B cell (primary cell): ENCODE data around the gene KNG1. TPM values are rescaled to one million over a fixed set of nuclear protein-coding genes. Genes with fewer than 3 reads are reported as not detected.
"Not testable (repeated sequence)": the region's sequence is repeated elsewhere in the genome, so short reads cannot be mapped to it uniquely, and the experiment has no call there.

Source experiments
- ATAC-seq: fragments of 200-7000 bp; cut with Tn5 transposase; one replicate; pipeline ENCODE4 v1.10.0; 2021; ENCODE audit warnings: low read depth, mild to moderate bottlenecking, moderate number of reproducible peaks, moderate library complexity
- CTCF ChIA-PET: fragments of 350-600 bp; sonication (Branson Sonifier 250); formaldehyde crosslinking; loops from one replicate; lab custom pipeline; 2021; ENCODE audit warnings: antibody characterized with exemption, inconsistent platforms; lab: Charles Lee
- POLR2A ChIA-PET: fragments of 350-600 bp; sonication (Branson Sonifier 250); formaldehyde crosslinking; loops from one replicate; lab custom pipeline; 2021; ENCODE audit warnings: antibody characterized with exemption; lab: Charles Lee
- DNase-seq: peaks from one replicate; pipeline ENCODE4 v3.0.0; 2013
- H2AFZ ChIP-seq: 2 replicates; pipeline ENCODE4 v1.6.1; 2012; ENCODE audit warnings: mild to moderate bottlenecking, low read depth, low read length; ENCODE audit not compliant: insufficient read depth, poor library complexity, severe bottlenecking
- H3K27ac ChIP-seq, 2 donors: 1 replicate in 1 of 2; 2 replicates in 1 of 2; pipeline ENCODE4 v1.5.1; 2012 to 2013; ENCODE audit warnings: low read length in 2 of 2, mild to moderate bottlenecking in 2 of 2, moderate library complexity in 1 of 2
- H3K27me3 ChIP-seq, 4 experiments: fragments of 200-600 bp in 1 of 4; sonication (generic) in 1 of 4; replicated peaks in 1 of 4; 1 replicate in 2 of 4; 2 replicates in 2 of 4; pipeline versions ENCODE4 v1.6.1 to v1.7.0; 2013 to 2016; ENCODE audit warnings: low read length in 3 of 4, mild to moderate bottlenecking in 2 of 4, mixed read lengths in 1 of 4, moderate library complexity in 1 of 4; ENCODE audit not compliant: insufficient read depth in 4 of 4, control insufficient read depth in 3 of 4; ENCODE audit errors: control extremely low read depth in 1 of 4
- H3K36me3 ChIP-seq, 2 experiments: replicated peaks in 1 of 2; 1 replicate in 1 of 2; 2 replicates in 1 of 2; pipeline versions ENCODE4 v1.6.1 to v1.7.1; 2013; ENCODE audit warnings: low read length in 1 of 2; ENCODE audit not compliant: insufficient read depth in 2 of 2, control insufficient read depth in 1 of 2; ENCODE audit errors: control extremely low read depth in 1 of 2, extremely low read depth in 1 of 2
- H3K4me1 ChIP-seq, 2 donors: fragments of 200-600 bp in 1 of 2; sonication (generic) in 1 of 2; 1 replicate in 1 of 2; 2 replicates in 1 of 2; pipeline versions ENCODE4 v1.5.1 to v1.6.1; 2013 to 2017; ENCODE audit warnings: low read length in 2 of 2; ENCODE audit not compliant: control insufficient read depth in 2 of 2, insufficient read depth in 2 of 2
- H3K4me2 ChIP-seq: replicated peaks from 2 replicates; pipeline ENCODE3; 2012; ENCODE audit warnings: mild to moderate bottlenecking, low read depth, low read length; ENCODE audit not compliant: poor library complexity, severe bottlenecking
- H3K4me3 ChIP-seq, 5 experiments: fragments of 200-600 bp in 1 of 5; sonication (generic) in 1 of 5; 1 replicate in 3 of 5; 2 replicates in 2 of 5; pipeline versions ENCODE4 v1.5.1 to v1.7.0; 2011 to 2016; ENCODE audit warnings: low read length in 4 of 5, mild to moderate bottlenecking in 4 of 5, low read depth in 2 of 5, control low read depth in 1 of 5, moderate library complexity in 1 of 5; ENCODE audit not compliant: insufficient read depth in 1 of 5; ENCODE audit errors: control extremely low read depth in 1 of 5, extremely low read depth in 1 of 5
- H3K79me2 ChIP-seq: fragments of 200-600 bp; sonication (generic); one replicate; pipeline ENCODE4 v1.6.0; 2016; ENCODE audit warnings: low read length; ENCODE audit not compliant: control insufficient read depth, insufficient read depth
- H3K9ac ChIP-seq: fragments of 200-600 bp; sonication (generic); 2 replicates; pipeline ENCODE4 v1.6.1; 2017; ENCODE audit warnings: mild to moderate bottlenecking, low read length, moderate library complexity
- H3K9me3 ChIP-seq, 3 donors: one replicate each; pipeline versions ENCODE4 v1.6.1 to v1.7.1; 2013; ENCODE audit warnings: low read length in 2 of 3; ENCODE audit not compliant: control insufficient read depth in 2 of 3, insufficient read depth in 1 of 3; ENCODE audit errors: control extremely low read depth in 1 of 3
- H4K20me1 ChIP-seq: 2 replicates; pipeline ENCODE4 v1.6.0; 2012; ENCODE audit warnings: mild to moderate bottlenecking, low read length; ENCODE audit not compliant: insufficient read depth, control insufficient read depth, poor library complexity, severe bottlenecking
- H3K27ac Mint-ChIP-seq: one replicate; pipeline ENCODE4 v1.8.0; 2021; ENCODE audit warnings: mixed read lengths
- H3K27me3 Mint-ChIP-seq: one replicate; pipeline ENCODE4 v1.8.0; 2021; ENCODE audit warnings: mixed read lengths
- H3K4me1 Mint-ChIP-seq: one replicate; pipeline ENCODE4 v1.8.0; 2021; ENCODE audit warnings: mixed read lengths
- H3K4me3 Mint-ChIP-seq: one replicate; pipeline ENCODE4 v1.8.0; 2021; ENCODE audit warnings: mixed read lengths
- H3K9me3 Mint-ChIP-seq: one replicate; pipeline ENCODE4 v1.8.0; 2022; ENCODE audit warnings: mixed read lengths; ENCODE audit not compliant: insufficient read depth
- EZH2 ChIP-seq: IDR thresholded peaks from 2 replicates; pipeline ENCODE4 v1.6.1; 2012; ENCODE audit warnings: borderline replicate concordance, low read depth, mild to moderate bottlenecking, moderate library complexity, low read length; ENCODE audit not compliant: insufficient read depth, poor library complexity, severe bottlenecking
- WGBS: methylation state at CpG from one replicate; pipeline ENCODE4 v1.1.5; 2013; ENCODE audit warnings: missing lambda C conversion rate; ENCODE audit not compliant: insufficient coverage; 5-methylcytosine and 5-hydroxymethylcytosine counted together
- intact Hi-C: fragments of 100-400 bp; cut with micrococcal nuclease; formaldehyde crosslinking; loops from one replicate; pipeline ENCODE4 v1.10.0; 2022
- polyA plus RNA-seq: library from polyadenylated mRNA; depleted of rRNA; stranded (reverse); fragments of >200 nt; gene quantifications from 2 replicates; pipeline ENCODE4 v1.2.3, GENCODE V29; 2012
- total RNA-seq, 2 donors: library from RNA; stranded (reverse); fragments of 120-200 nt in 1 of 2; gene quantifications; 1 replicate in 1 of 2; 2 replicates in 1 of 2; pipeline versions ENCODE4 v1.2.3 to v1.2.4, GENCODE V29; 2013 to 2022
- TF ChIP-seq, protein P1 (sequence below): fragments of 200-600 bp; IDR thresholded peaks from one replicate; pipeline ENCODE4 v1.8.0; 2022; ENCODE audit warnings: antibody characterized with exemption, mild to moderate bottlenecking

The KNG1 gene
- total and polyA plus RNA-seq, 2 donors (not counting 1 experiment from before 2014, with no cell fraction given): not detected

DNA sequence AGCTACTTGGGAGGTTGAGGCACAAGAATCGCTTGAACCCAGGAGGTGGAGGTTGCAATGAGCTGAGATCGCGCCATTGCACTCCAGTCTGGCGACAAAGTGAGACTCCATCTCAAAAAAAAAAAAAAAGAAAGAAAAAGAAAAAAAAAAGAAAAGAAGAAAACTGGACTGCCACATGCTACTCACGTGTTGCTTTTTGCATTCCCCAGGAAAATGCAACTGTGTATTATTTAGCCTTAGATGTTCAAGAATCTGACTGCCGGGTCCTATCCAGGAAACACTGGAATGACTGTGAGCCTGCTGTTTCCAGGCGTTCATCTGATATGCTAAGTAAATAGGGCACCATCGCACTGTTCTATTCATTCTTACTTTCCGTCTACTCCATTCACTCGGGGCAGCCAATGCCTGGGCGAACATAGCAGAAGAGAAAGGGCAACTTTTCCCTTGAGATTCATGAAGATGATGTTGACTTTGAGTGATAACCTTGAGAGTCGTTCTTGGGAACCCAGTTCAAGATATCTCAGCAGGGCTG, 30.0 kb upstream of the KNG1 start:
- intact Hi-C loops: no loop called here
- POLR2A ChIA-PET: no interaction called here
- TF ChIP-seq, protein P1, sequence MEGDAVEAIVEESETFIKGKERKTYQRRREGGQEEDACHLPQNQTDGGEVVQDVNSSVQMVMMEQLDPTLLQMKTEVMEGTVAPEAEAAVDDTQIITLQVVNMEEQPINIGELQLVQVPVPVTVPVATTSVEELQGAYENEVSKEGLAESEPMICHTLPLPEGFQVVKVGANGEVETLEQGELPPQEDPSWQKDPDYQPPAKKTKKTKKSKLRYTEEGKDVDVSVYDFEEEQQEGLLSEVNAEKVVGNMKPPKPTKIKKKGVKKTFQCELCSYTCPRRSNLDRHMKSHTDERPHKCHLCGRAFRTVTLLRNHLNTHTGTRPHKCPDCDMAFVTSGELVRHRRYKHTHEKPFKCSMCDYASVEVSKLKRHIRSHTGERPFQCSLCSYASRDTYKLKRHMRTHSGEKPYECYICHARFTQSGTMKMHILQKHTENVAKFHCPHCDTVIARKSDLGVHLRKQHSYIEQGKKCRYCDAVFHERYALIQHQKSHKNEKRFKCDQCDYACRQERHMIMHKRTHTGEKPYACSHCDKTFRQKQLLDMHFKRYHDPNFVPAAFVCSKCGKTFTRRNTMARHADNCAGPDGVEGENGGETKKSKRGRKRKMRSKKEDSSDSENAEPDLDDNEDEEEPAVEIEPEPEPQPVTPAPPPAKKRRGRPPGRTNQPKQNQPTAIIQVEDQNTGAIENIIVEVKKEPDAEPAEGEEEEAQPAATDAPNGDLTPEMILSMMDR: no peak
- no peak for TF ChIP-seq EZH2
- no peak overlapping the region for H3K4me2 ChIP-seq
- H3K27ac ChIP-seq: no peak overlapping the region
- no peaks in the 10 kb centered on the region for H3K4me1 ChIP-seq
- peaks cover 2 to 10% (median 5%) of the 10 kb centered on the region in 3 donors for H3K9me3 ChIP-seq
- no peak overlapping the region for H2AFZ ChIP-seq
- DNase-seq: no peak
- Mint-ChIP-seq H3K27ac (no peak overlapping the region), H3K4me3 (no peak overlapping the region), H3K9me3 (peaks cover 5% of the 10 kb centered on the region), H3K4me1 (no peaks in the 10 kb centered on the region), H3K27me3 (peaks cover 53% of the 10 kb centered on the region)
- no peak overlapping the region for H3K4me3 ChIP-seq
- no peak overlapping the region for H3K9ac ChIP-seq
- peaks cover 0 to 28% (median 6%) of the 10 kb centered on the region in 4 experiments for H3K27me3 ChIP-seq
- CTCF ChIA-PET: no interaction called here
- 80% methylated on average over 4 of the region's 12 CpGs for WGBS
- H3K36me3 ChIP-seq: no peaks in the 10 kb centered on the region
- ATAC-seq: no peak
- H3K79me2 ChIP-seq: no peaks in the 10 kb centered on the region
- no peaks in the 10 kb centered on the region for H4K20me1 ChIP-seq

DNA sequence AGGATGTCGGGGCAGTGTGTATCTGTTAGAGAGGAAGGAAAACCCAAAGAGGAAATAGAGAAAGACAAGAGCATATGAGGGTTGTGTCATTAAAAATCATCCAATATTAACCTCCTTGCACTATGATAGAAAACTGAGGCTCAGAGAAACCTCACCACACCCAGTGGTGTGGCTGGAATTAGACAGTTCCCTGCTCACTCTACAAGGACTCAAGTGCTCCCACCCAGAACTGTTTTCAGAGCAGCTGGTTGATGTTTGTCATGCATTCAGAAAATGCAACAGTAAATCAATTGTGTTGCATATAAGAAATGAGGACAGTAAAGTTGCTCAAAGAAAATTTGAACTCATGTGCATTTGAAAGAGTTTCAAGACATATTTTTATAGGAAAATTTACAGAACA, 26.9 kb upstream of the KNG1 start:
- H3K9me3 ChIP-seq, H3K9me3 Mint-ChIP-seq, H3K79me2 ChIP-seq, POLR2A ChIA-PET, H3K36me3 ChIP-seq, H3K4me1 ChIP-seq, H3K4me2 ChIP-seq, H3K27ac Mint-ChIP-seq, H3K4me3 ChIP-seq, H3K27ac ChIP-seq, H4K20me1 ChIP-seq, H3K4me1 Mint-ChIP-seq, ATAC-seq, H3K4me3 Mint-ChIP-seq, H3K9ac ChIP-seq, DNase-seq, CTCF ChIA-PET, H2AFZ ChIP-seq, intact Hi-C loops: not testable (repeated sequence)
- H3K27me3 Mint-ChIP-seq: peaks cover 44% of the 10 kb centered on the region
- H3K27me3 ChIP-seq: peaks cover 0 to 16% (median 2%) of the 10 kb centered on the region in 4 experiments
- WGBS: no CpG with 5 or more reads among the region's 1 CpG
